ENCODE results near the gene RAB17. TPM values are rescaled to one million over a fixed set of nuclear protein-coding genes. Genes with fewer than 3 reads are reported as not detected.

Gene RAB17
- total and polyA plus RNA-seq, 2 of the 8 experiments (the other 6 are each of a cell fraction or from before 2014, with no cell fraction given): 42.6 to 83.4 TPM

DNA sequence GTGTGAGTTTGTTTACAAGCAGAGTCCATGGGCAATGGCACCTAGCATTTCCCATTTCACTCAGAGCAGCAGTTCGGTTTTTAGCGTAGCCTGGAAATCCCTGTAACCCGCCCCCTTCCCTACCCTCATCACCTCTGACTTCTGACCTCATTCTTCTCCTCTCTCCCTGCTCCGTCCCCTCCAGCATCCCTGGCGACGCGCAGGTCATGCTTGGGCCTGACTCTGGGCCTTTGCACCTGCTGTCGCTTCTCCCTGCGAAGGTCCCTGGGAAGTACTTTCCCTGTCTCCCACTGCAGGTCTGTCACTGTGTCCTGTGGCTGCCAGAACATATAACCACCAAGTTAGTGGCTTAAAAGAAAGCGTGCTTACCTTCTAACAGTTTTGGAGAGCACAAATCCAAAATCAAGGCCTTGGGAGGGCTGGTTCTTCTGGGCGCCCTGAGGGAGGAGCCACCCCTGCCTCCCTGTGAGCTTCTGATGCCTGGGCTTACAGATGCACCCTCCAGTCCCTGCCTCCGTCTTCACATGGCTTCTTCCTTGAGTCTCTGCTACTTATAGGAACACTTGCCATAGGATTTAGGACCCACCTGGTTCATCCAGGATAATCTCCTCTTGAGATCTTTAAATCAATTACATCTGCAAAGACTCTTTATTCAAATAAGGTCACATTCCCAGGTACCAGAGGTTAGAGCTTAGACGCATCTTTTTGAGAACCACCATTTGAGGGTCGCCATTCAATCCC lies 8.1 kb upstream of the RAB17 start:
- ChIA-PET POLR2A (ENCODE audit: partially characterized antibody) (interaction anchor here (3.3 to 7.5 kb wide), 2 partner anchors 13 to 16 kb away, joined by 9 to 51 read pairs; no protein-coding TSS in a partner anchor), CTCF (ENCODE audit: partially characterized antibody) (interaction anchor here (1.3 to 8.8 kb wide), 3 partner anchors 15 to 17 kb away, joined by 3 to 63 read pairs (median 3); no protein-coding TSS in a partner anchor)
- Histone ChIP-seq H4K20me1 (replicated peaks in 1 of 2; ENCODE audit: control insufficient read depth in 1 of 2, insufficient read depth in 2 of 2, low read length in 2 of 2) (no peaks in the 10 kb centered on the region), H2AFZ (ENCODE audit: low read length) (no peak overlapping the region), H2BK12ac (ENCODE audit: low read depth, low read length) (peak overlapping the region; percentile 78; the same call in 1 of the 2 replicates), H3K56ac (replicated peaks; ENCODE audit: insufficient read length, low read depth, low read length) (no peak overlapping the region), H3K23me2 (ENCODE audit: low read depth, low read length) (no peaks in the 10 kb centered on the region), H2BK5ac (ENCODE audit: low read depth, low read length) (peak overlapping the region; percentile 41; the same call in 1 of the 2 replicates), H3K27me3 (replicated peaks in 1 of 4; ENCODE audit: control insufficient read depth in 3 of 4, extremely low read depth in 1 of 4, insufficient read depth in 3 of 4, low read length in 3 of 4) (no peaks in the 10 kb centered on the region), H4K91ac (replicated peaks; ENCODE audit: insufficient read length, low read length) (peak overlapping the region; percentile 50), H3K4me1 (replicated peaks in 1 of 4; ENCODE audit: control insufficient read depth in 3 of 4, insufficient read depth in 4 of 4, low read length in 3 of 4) (peaks cover 9 to 37% (median 24%) of the 10 kb centered on the region in 4 experiments), H3K23ac (ENCODE audit: insufficient read length) (no peak overlapping the region), H2AK5ac (ENCODE audit: low read depth, low read length) (peak overlapping the region; percentile 61; the same call in 1 of the 2 replicates), H3K4ac (replicated peaks; ENCODE audit: insufficient read length, low read depth, low read length) (peak overlapping the region; percentile 63), H3K9me3 (ENCODE audit: insufficient read depth in 2 of 2, low read depth in 1 of 2, low read length in 1 of 2) (no peaks in the 10 kb centered on the region), H2BK20ac (ENCODE audit: low read length) (peak overlapping the region; percentile 99), H3K4me3 (ENCODE audit: extremely low read depth in 1 of 4, insufficient read depth in 2 of 4, low read depth in 3 of 4, low read length in 4 of 4) (no peak overlapping the region), H3K27ac (ENCODE audit: low read depth, low read length) (no peak overlapping the region), H3K79me1 (ENCODE audit: low read depth, low read length) (no peaks in the 10 kb centered on the region), H3K4me2 (ENCODE audit: insufficient read depth in 1 of 2, low read depth in 2 of 2, low read length in 2 of 2) (no peak overlapping the region), H3K9ac (replicated peaks in 1 of 4; ENCODE audit: extremely low read depth in 1 of 4, low read depth in 3 of 4, low read length in 3 of 4) (no peak overlapping the region), H3K18ac (ENCODE audit: extremely low read depth, low read length) (peak overlapping the region; percentile 36; the same call in 1 of the 2 replicates), H4K8ac (ENCODE audit: extremely low read depth, insufficient read depth, low read length) (peak overlapping the region; percentile 9; the same call in 1 of the 2 replicates), H4K5ac (ENCODE audit: insufficient read length, low read depth, low read length) (peak overlapping the region; percentile 13), H3K14ac (ENCODE audit: insufficient read length) (no peak overlapping the region), H3K79me2 (ENCODE audit: control insufficient read depth in 1 of 2, insufficient read depth in 2 of 2, low read length in 2 of 2) (no peaks in the 10 kb centered on the region), H2BK120ac (replicated peaks; ENCODE audit: low read depth, low read length) (no peak overlapping the region), H3K36me3 (ENCODE audit: control insufficient read depth in 2 of 4, insufficient read depth in 4 of 4, low read length in 3 of 4) (no peaks in the 10 kb centered on the region), H2BK15ac (ENCODE audit: low read length) (peak overlapping the region; percentile 95)
- no peak for FAIRE-seq
- TF ChIP-seq KDM1A (IDR thresholded peaks at IDR 0.05; ENCODE audit: borderline replicate concordance, low read length) (0 out of 2 replicates have a peak, but pooled peaks have one; percentile 35), NANOG (IDR thresholded peaks at IDR 0.05; ENCODE audit: insufficient read depth, low read depth, low read length, poor library complexity, severe bottlenecking) (no peak)
- DNase-seq (ENCODE audit: low read depth in 1 of 2, low spot score in 2 of 2): no peak
- WGBS, 2 experiments (ENCODE audit: extremely low coverage in 1 of 2, insufficient coverage in 1 of 2, insufficient read length in 1 of 2, insufficient replicate concordance in 2 of 2, low coverage in 1 of 2, low lambda C conversion rate in 2 of 2, missing lambda C conversion rate in 1 of 2): 89% methylated on average over 14 of the region's 14 CpGs; no CpG with 5 or more reads in 1 of the 2 experiments

All from H1 (cell line).